Endothelial cell of umbilical vein (primary cell): Measurements from ENCODE around the gene FOXD3. TPM values are rescaled to one million over a fixed set of nuclear protein-coding genes. Genes with fewer than 3 reads are reported as not detected.

Experiments used
- BruUV-seq: library from RNA; stranded (reverse); fragments of 400-500 nt; replicated peaks from 2 replicates; lab custom pipeline; 2021; lab: Mats Ljungman, UMichigan
- CTCF ChIA-PET: fragments of 300-600, 350-600 bp; sonication (Branson Sonifier 250); formaldehyde crosslinking; loops from one replicate; lab custom pipeline; 2021; ENCODE audit warnings: antibody characterized with exemption, inconsistent platforms; lab: Charles Lee
- POLR2A ChIA-PET: fragments of 300-600, 350-600 bp; sonication (Branson Sonifier 250); formaldehyde crosslinking; loops from one replicate; lab custom pipeline; 2021; ENCODE audit warnings: antibody characterized with exemption, inconsistent platforms; lab: Charles Lee
- DNase-seq: peaks from one replicate; pipeline ENCODE4 v3.0.0-alpha.2; 2011; ENCODE audit warnings: low read depth, low spot score
- FAIRE-seq: peaks from 2 replicates; lab custom pipeline; 2011; peaks lifted over from hg19 to GRCh38; lab: Jason Lieb, UNC
- H2AFZ ChIP-seq: 2 replicates; pipeline ENCODE4 v1.6.0; 2012; ENCODE audit warnings: low read depth, low read length, control low read depth, inconsistent platforms
- H3K27ac ChIP-seq: 2 replicates; pipeline ENCODE4 v1.5.1; 2011; ENCODE audit warnings: low read depth, mild to moderate bottlenecking, control low read depth, low read length, moderate library complexity; ENCODE audit not compliant: insufficient read depth
- H3K27me3 ChIP-seq, 2 experiments: 2 replicates each; pipeline versions ENCODE4 v1.6.0 to v1.6.1; 2011; ENCODE audit warnings: low read length in 2 of 2, mixed read lengths in 1 of 2; ENCODE audit not compliant: control insufficient read depth in 2 of 2, insufficient read depth in 2 of 2
- H3K36me3 ChIP-seq, 2 experiments: 2 replicates in 1 of 2; 3 replicates in 1 of 2; pipeline ENCODE4 v1.5.1; 2011; ENCODE audit warnings: low read length in 2 of 2, mild to moderate bottlenecking in 1 of 2, moderate library complexity in 1 of 2; ENCODE audit not compliant: control insufficient read depth in 2 of 2, insufficient read depth in 2 of 2; ENCODE audit errors: extremely low read depth in 1 of 2
- H3K4me1 ChIP-seq: 3 replicates; pipeline ENCODE4 v1.5.1; 2011; ENCODE audit warnings: mild to moderate bottlenecking, low read length; ENCODE audit not compliant: control insufficient read depth, insufficient read depth; ENCODE audit errors: extremely low read depth
- H3K4me2 ChIP-seq: 2 replicates; pipeline ENCODE4 v1.6.1; 2011; ENCODE audit warnings: low read length, control low read depth, mixed read lengths; ENCODE audit not compliant: insufficient read depth
- H3K4me3 ChIP-seq, 3 experiments: fragments of 200-600 bp in 1 of 3; sonication (generic), shearing (Covaris generic) in 1 of 3; replicated peaks in 1 of 3; 2 replicates each; pipeline ENCODE4 v1.5.1; 2011 to 2016; ENCODE audit warnings: control low read depth in 3 of 3, low read length in 3 of 3, mild to moderate bottlenecking in 2 of 3, inconsistent platforms in 1 of 3, low read depth in 1 of 3, moderate library complexity in 1 of 3; ENCODE audit not compliant: insufficient read depth in 1 of 3
- H3K79me2 ChIP-seq: 2 replicates; pipeline ENCODE4 v1.6.0; 2012; ENCODE audit warnings: low read length, inconsistent platforms; ENCODE audit not compliant: control insufficient read depth, insufficient read depth
- H3K9ac ChIP-seq: replicated peaks from 2 replicates; pipeline ENCODE3; 2011; ENCODE audit warnings: low read length, control low read depth; ENCODE audit not compliant: insufficient read depth; ENCODE audit errors: extremely low read depth
- H3K9me1 ChIP-seq: replicated peaks from 3 replicates; pipeline ENCODE4 v1.6.0; 2011; ENCODE audit warnings: mild to moderate bottlenecking, low read length; ENCODE audit not compliant: control insufficient read depth, insufficient read depth; ENCODE audit errors: extremely low read depth
- H3K9me3 ChIP-seq: replicated peaks from 2 replicates; pipeline ENCODE4 v1.5.1; 2012; ENCODE audit warnings: low read length, inconsistent platforms; ENCODE audit not compliant: control insufficient read depth, insufficient read depth
- H4K20me1 ChIP-seq: replicated peaks from 2 replicates; pipeline ENCODE3; 2011; ENCODE audit warnings: mild to moderate bottlenecking, low read length; ENCODE audit not compliant: control insufficient read depth, insufficient read depth; ENCODE audit errors: extremely low read depth
- EZH2 ChIP-seq: IDR thresholded peaks from 2 replicates; pipeline ENCODE4 v1.6.1; 2012; ENCODE audit warnings: borderline replicate concordance, low read depth, mild to moderate bottlenecking, moderate library complexity, low read length, inconsistent platforms; ENCODE audit not compliant: severe bottlenecking
- FOS ChIP-seq: IDR thresholded peaks from 2 replicates; pipeline ENCODE4 v1.6.1; 2011; ENCODE audit warnings: mild to moderate bottlenecking, low read length, moderate library complexity, borderline replicate concordance; ENCODE audit not compliant: insufficient read depth
- GATA2 ChIP-seq: IDR thresholded peaks from 2 replicates; pipeline ENCODE4 v1.7.0; 2011; ENCODE audit warnings: low read depth, mild to moderate bottlenecking, moderate library complexity, mixed read lengths, low read length; ENCODE audit not compliant: insufficient read length, insufficient read depth
- MYC ChIP-seq: IDR thresholded peaks from one replicate; pipeline ENCODE4 v1.6.1; 2011; ENCODE audit warnings: mild to moderate bottlenecking, low read depth, low read length
- POLR2A ChIP-seq: IDR thresholded peaks from 2 replicates; pipeline ENCODE4 v1.6.1; 2012; ENCODE audit warnings: low read depth, mild to moderate bottlenecking, control low read depth, low read length
- POLR2AphosphoS5 ChIP-seq: IDR thresholded peaks from 2 replicates; pipeline ENCODE4 v1.6.1; 2012; ENCODE audit warnings: low read depth, mild to moderate bottlenecking, control low read depth, low read length, moderate library complexity; ENCODE audit not compliant: insufficient read depth
- dilution Hi-C: fragments of 300-500 bp; cut with MboI; formaldehyde crosslinking; loops from one replicate; pipeline ENCODE4 v1.15.0; 2019; ENCODE audit warnings: low sequenced_read_pairs; ENCODE audit not compliant: extremely low pct_ligation_motif_present
- intact Hi-C: fragments of 100-400 bp; cut with micrococcal nuclease; formaldehyde crosslinking; loops from one replicate; pipeline ENCODE4 v1.10.0; 2022
- polyA plus RNA-seq, 4 experiments: library from polyadenylated mRNA; depleted of rRNA in 3 of 4; stranded (reverse) in 3 of 4; unstranded in 1 of 4; fragments of >200 nt; gene quantifications; 2 replicates each; pipeline versions ENCODE4 v1.2.1 to v1.2.3, GENCODE V29; 2011 to 2012; ENCODE audit warnings: missing spikeins in 1 of 4
- total RNA-seq: library from RNA; stranded (reverse); gene quantifications from 2 replicates; pipeline ENCODE4 v1.2.3, GENCODE V29; 2021
- TF ChIP-seq, protein P1 (sequence below), 2 donors: IDR thresholded peaks; 1 replicate in 1 of 2; 2 replicates in 1 of 2; pipeline ENCODE4 v1.5.1; 2011; ENCODE audit warnings: low read length in 2 of 2, mild to moderate bottlenecking in 2 of 2, moderate library complexity in 2 of 2, control low read depth in 1 of 2, inconsistent platforms in 1 of 2, low read depth in 1 of 2; ENCODE audit not compliant: insufficient read depth in 1 of 2; ENCODE audit errors: extremely low read depth in 1 of 2
- TF ChIP-seq, protein P2 (sequence below): IDR thresholded peaks from 2 replicates; pipeline ENCODE4 v1.6.1; 2011; ENCODE audit not compliant: insufficient read depth, insufficient read length

Gene FOXD3
- total and polyA plus RNA-seq, 2 donors (not counting 3 experiments of a cell fraction or from before 2014, with no cell fraction given) = not detected

DNA sequence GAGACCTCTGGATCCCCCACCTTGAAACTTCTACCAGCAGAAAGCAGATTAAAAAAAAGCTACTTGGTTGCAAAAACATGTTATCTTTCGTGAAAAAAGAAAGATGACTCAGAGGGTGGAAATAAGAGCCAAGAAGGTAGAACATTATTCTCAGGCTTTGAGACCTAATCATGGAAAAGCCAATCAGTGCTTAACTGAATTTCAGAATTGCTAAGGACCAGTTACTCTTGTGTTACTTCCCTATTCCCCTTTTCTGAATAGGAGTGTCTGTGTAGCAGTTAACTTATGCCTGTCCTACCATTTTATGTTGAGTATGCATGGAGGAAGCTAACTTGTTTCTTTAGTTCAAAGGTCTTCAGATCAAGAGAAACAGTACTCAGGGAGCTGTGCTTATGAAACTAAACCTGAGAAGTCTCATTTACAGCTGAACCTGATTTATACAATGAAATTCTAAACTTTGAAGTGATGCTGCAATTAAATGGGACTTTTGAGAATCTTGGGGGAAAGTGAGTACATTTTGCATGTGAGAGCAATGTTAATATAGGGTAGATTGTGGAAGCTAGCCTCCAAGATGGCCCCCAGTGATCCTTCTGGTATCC lies 15.1 kb upstream of the FOXD3 start:
- dilution Hi-C loops = no loop called here
- H3K27me3 ChIP-seq = peaks cover 8 to 10% of the 10 kb centered on the region in 2 experiments
- no peak overlapping the region for H3K4me2 ChIP-seq
- H3K9me1 ChIP-seq = no peaks in the 10 kb centered on the region
- FAIRE-seq (no peak), DNase-seq (no peak)
- CTCF ChIA-PET = interaction anchor here (0.7 kb wide), 1 partner anchor 9 kb away, joined by 3 read pairs; no protein-coding TSS in a partner anchor
- no peaks in the 10 kb centered on the region for H3K79me2 ChIP-seq
- intact Hi-C loops = no loop called here
- no peaks in the 10 kb centered on the region for H4K20me1 ChIP-seq
- POLR2A ChIA-PET = no interaction called here
- H2AFZ ChIP-seq = no peak overlapping the region
- H3K4me1 ChIP-seq = no peaks in the 10 kb centered on the region
- H3K4me3 ChIP-seq = no peak overlapping the region
- no peaks in the 10 kb centered on the region for H3K9me3 ChIP-seq
- H3K9ac ChIP-seq = no peak overlapping the region
- BruUV-seq = no TSS peak
- TF ChIP-seq MYC = no peak
- H3K36me3 ChIP-seq = no peaks in the 10 kb centered on the region
- H3K27ac ChIP-seq = no peak overlapping the region

DNA sequence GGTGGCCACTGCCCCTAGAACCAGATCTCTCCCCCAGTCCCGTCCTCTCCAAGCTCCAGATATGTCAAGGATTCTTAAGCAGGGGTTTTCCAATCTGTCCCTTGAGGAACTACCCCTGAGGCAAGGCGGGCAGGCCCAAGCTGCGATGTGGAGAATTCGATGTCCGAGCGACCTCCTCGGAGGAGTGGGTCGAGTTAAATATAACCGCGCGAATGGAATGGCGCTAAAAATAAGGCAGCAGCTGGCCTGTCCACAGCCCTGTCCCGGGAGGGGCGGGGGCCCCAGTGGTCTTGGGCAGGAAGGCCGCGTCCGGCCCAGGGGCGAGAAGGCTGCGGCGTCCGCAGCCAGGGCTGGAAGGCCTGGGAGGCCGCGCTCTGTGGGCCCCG lies 5.8 kb upstream of the FOXD3 start:
- POLR2A ChIA-PET = no interaction called here
- dilution Hi-C loops (no loop called here), intact Hi-C loops (loop anchor here (2.0 to 10.0 kb wide), 2 partner anchors 50 to 352 kb away; partner anchors contain the start of gene ALG6)
- CTCF ChIA-PET = interaction anchor here (1.1 to 5.0 kb wide), 7 partner anchors 8 to 410 kb away, joined by 3 to 28 read pairs (median 6); no protein-coding TSS in a partner anchor
- Histone ChIP-seq H3K9me3 (no peaks in the 10 kb centered on the region), H3K4me1 (peaks cover 2% of the 10 kb centered on the region), H4K20me1 (no peaks in the 10 kb centered on the region), H3K4me3 (no peak overlapping the region), H3K27ac (no peak overlapping the region), H2AFZ (no peak overlapping the region), H3K27me3 (peaks cover 59 to 66% of the 10 kb centered on the region in 2 experiments), H3K9me1 (no peaks in the 10 kb centered on the region), H3K9ac (no peak overlapping the region), H3K36me3 (no peaks in the 10 kb centered on the region), H3K79me2 (no peaks in the 10 kb centered on the region), H3K4me2 (no peak overlapping the region)
- FAIRE-seq (no peak), DNase-seq (no peak)
- BruUV-seq = no TSS peak
- TF ChIP-seq POLR2AphosphoS5 (no peak), EZH2 (no peak), MYC (no peak), POLR2A (no peak), GATA2 (no peak), FOS (no peak)
- TF ChIP-seq, protein P1, sequence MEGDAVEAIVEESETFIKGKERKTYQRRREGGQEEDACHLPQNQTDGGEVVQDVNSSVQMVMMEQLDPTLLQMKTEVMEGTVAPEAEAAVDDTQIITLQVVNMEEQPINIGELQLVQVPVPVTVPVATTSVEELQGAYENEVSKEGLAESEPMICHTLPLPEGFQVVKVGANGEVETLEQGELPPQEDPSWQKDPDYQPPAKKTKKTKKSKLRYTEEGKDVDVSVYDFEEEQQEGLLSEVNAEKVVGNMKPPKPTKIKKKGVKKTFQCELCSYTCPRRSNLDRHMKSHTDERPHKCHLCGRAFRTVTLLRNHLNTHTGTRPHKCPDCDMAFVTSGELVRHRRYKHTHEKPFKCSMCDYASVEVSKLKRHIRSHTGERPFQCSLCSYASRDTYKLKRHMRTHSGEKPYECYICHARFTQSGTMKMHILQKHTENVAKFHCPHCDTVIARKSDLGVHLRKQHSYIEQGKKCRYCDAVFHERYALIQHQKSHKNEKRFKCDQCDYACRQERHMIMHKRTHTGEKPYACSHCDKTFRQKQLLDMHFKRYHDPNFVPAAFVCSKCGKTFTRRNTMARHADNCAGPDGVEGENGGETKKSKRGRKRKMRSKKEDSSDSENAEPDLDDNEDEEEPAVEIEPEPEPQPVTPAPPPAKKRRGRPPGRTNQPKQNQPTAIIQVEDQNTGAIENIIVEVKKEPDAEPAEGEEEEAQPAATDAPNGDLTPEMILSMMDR (IDR thresholded peaks at IDR 0.05; ENCODE audit: extremely low read depth in 1 of 2, insufficient read depth in 1 of 2, low read depth in 1 of 2, low read length in 2 of 2) = no peak
- TF ChIP-seq, protein P2, sequence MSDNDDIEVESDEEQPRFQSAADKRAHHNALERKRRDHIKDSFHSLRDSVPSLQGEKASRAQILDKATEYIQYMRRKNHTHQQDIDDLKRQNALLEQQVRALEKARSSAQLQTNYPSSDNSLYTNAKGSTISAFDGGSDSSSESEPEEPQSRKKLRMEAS = no peak
